ENCODE results near the gene GRM7.

- no peak for TF ChIP-seq POLR2A (IDR thresholded peaks at IDR 0.05)
- no peak for TF ChIP-seq CTCF (IDR thresholded peaks at IDR 0.05)
Measured at GRCh38 chr3:6965881-6966280, 105.0 kb downstream of the GRM7 start.
